ENCODE data around the gene COL6A2.

Gene COL6A2

GRCh38 chr21:46091631-46092025 lies 6.3 kb upstream of the COL6A2 start:
- peak overlapping the region in 1 of 2 donors; percentile 22 for H3K4me3 ChIP-seq (replicated peaks in 1 of 2; ENCODE audit: low read depth in 2 of 2, low read length in 2 of 2)

GRCh38 chr21:46092026-46092764 lies 5.7 kb upstream of the COL6A2 start:
- peak; percentile 86 to 98 for DNase-seq (ENCODE audit: low read depth in 2 of 2)
- TF ChIP-seq, protein P1, sequence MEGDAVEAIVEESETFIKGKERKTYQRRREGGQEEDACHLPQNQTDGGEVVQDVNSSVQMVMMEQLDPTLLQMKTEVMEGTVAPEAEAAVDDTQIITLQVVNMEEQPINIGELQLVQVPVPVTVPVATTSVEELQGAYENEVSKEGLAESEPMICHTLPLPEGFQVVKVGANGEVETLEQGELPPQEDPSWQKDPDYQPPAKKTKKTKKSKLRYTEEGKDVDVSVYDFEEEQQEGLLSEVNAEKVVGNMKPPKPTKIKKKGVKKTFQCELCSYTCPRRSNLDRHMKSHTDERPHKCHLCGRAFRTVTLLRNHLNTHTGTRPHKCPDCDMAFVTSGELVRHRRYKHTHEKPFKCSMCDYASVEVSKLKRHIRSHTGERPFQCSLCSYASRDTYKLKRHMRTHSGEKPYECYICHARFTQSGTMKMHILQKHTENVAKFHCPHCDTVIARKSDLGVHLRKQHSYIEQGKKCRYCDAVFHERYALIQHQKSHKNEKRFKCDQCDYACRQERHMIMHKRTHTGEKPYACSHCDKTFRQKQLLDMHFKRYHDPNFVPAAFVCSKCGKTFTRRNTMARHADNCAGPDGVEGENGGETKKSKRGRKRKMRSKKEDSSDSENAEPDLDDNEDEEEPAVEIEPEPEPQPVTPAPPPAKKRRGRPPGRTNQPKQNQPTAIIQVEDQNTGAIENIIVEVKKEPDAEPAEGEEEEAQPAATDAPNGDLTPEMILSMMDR (IDR thresholded peaks at IDR 0.05; ENCODE audit: low read depth, low read length): no peak
- H3K4me3 ChIP-seq (replicated peaks in 1 of 2; ENCODE audit: low read depth in 2 of 2, low read length in 2 of 2): peak overlapping the region in 1 of 2 donors; percentile 22

More at GRCh38 chr21:46091631-46092025, 6.3 kb upstream of the COL6A2 start:
- no peak for DNase-seq (ENCODE audit: low read depth in 2 of 2)
- TF ChIP-seq, protein P1 (IDR thresholded peaks at IDR 0.05; ENCODE audit: low read depth, low read length): no peak

- TF ChIP-seq, protein P1 (IDR thresholded peaks at IDR 0.05; ENCODE audit: low read depth, low read length): peak; percentile 6
- H3K4me3 ChIP-seq (replicated peaks in 1 of 2; ENCODE audit: low read depth in 2 of 2, low read length in 2 of 2): no peak overlapping the region
- DNase-seq (ENCODE audit: low read depth in 2 of 2): no peak
Observed at GRCh38 chr21:46092811-46093667, 4.9 kb upstream of the COL6A2 start.

DNA sequence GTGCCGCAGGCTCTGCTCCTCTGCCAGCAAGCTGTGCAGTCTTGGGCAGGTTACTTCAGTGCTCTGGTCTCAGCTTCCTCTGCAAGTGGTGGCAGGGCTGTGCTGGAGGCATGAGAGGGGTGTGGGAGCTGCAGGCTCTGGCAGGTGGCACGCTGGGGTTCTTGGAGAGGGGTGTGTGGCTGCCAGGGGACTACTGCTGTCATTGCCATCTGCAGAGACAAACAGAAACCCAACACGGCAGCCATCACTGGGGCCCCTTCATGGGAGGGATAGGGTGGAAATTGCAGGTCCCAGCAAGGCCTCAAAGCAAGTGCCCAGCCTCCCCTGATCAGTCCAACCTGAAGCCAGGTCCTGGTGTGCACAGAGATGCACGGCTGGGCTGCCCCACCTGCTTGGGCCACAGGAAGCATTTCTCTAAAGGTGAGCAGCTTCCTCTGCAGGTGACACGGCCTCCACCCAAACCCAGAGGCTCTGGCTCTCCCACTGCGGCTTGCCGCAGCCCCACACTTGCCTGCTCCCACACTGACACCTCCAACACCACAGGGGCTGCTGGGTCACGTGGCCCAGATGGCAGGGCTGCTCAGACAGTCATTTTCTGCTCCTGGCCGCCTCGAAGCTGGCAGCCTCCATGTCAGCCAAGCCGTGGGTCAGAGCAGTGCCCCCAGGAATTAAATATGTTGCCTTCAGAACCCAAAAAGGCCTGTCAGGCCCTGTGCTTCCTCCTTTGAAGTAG lies 4.1 kb upstream of the COL6A2 start:
- no peak for DNase-seq (ENCODE audit: low read depth in 2 of 2)

DNA sequence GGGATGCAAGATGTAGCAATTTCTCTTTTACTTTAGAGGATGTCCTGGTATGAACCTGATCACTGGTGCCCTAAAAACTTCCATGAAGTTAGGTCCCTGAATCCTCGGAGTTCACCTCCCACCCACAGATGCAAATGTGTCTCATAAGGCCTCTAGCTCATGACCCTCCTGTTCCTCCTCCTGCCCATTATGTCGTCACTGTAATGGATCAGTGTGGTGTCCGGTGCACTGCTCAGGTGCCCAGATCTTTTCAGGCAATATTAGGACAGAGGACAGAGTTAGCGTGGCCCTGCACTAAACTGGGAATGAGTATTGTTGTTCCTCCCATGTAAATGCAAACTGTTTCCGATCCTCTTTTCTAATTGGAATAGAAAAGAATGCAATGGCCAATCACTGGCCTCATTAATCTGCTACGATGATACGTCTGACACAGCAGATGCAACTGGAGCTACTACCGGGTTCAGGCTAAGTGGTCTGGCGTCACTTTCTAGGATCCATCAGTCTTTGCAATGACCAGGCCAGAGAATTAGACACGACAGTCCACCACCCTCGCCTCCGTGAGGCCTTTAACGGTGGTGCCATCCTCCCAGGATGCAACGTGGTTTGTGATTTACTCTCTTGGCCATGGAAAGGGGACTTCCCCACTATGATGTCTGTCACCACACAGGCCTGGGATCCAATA lies 3.4 kb upstream of the COL6A2 start:
- no peak for DNase-seq (ENCODE audit: low read depth in 2 of 2)
- H3K4me3 ChIP-seq (replicated peaks in 1 of 2; ENCODE audit: low read depth in 2 of 2, low read length in 2 of 2): no peak overlapping the region
- TF ChIP-seq, protein P1 (IDR thresholded peaks at IDR 0.05; ENCODE audit: low read depth, low read length): no peak

More for the DNA sequence above, 4.1 kb upstream of the COL6A2 start:
- no peak overlapping the region for H3K4me3 ChIP-seq (replicated peaks in 1 of 2; ENCODE audit: low read depth in 2 of 2, low read length in 2 of 2)
- TF ChIP-seq, protein P1 (IDR thresholded peaks at IDR 0.05; ENCODE audit: low read depth, low read length): no peak

Data from cardiac fibroblast (primary cell).